Smooth muscle cell (in vitro differentiated cells): ENCODE results near the gene NEUROD6. TPM values are rescaled to one million over a fixed set of nuclear protein-coding genes. Genes with fewer than 3 reads are reported as not detected.

Source experiments
- DNase-seq: peaks from one replicate; lab custom pipeline; 2025; ENCODE audit not compliant: unreplicated experiment; lab: John Stamatoyannopoulos, UW
- H2AFZ ChIP-seq: fragments of 200-600 bp; sonication (generic); 2 replicates; pipeline ENCODE4 v1.6.0; 2016; ENCODE audit warnings: antibody characterized with exemption, low read depth, mild to moderate bottlenecking
- H3F3A ChIP-seq: fragments of 200-600 bp; sonication (generic); 2 replicates; pipeline ENCODE4 v1.6.0; 2017; ENCODE audit warnings: antibody characterized with exemption, low read depth
- H3K27ac ChIP-seq: fragments of 200-600 bp; sonication (generic); 2 replicates; pipeline ENCODE4 v1.5.1; 2016; ENCODE audit warnings: low read depth, mild to moderate bottlenecking
- H3K27me3 ChIP-seq: fragments of 200-600 bp; sonication (generic); 2 replicates; pipeline ENCODE4 v1.6.1; 2016; ENCODE audit warnings: low read depth, mild to moderate bottlenecking
- H3K36me3 ChIP-seq: fragments of 200-600 bp; sonication (generic); 2 replicates; pipeline ENCODE4 v1.5.1; 2016; ENCODE audit warnings: low read depth
- H3K4me1 ChIP-seq: fragments of 200-600 bp; sonication (generic); 2 replicates; pipeline ENCODE4 v1.5.1; 2016; ENCODE audit warnings: low read depth
- H3K4me2 ChIP-seq: fragments of 200-600 bp; sonication (generic); 2 replicates; pipeline ENCODE4 v1.6.0; 2016; ENCODE audit warnings: mild to moderate bottlenecking
- H3K4me3 ChIP-seq: fragments of 200-600 bp; sonication (generic); 2 replicates; pipeline ENCODE4 v1.5.1; 2016; ENCODE audit warnings: mild to moderate bottlenecking
- H3K79me2 ChIP-seq: fragments of 200-600 bp; sonication (generic); 2 replicates; pipeline ENCODE4 v1.6.0; 2016; ENCODE audit warnings: low read depth, mild to moderate bottlenecking
- H3K9ac ChIP-seq: fragments of 200-600 bp; sonication (generic); 2 replicates; pipeline ENCODE4 v1.6.0; 2016; ENCODE audit warnings: low read depth
- H3K9me3 ChIP-seq: fragments of 200-600 bp; sonication (generic); replicated peaks from 2 replicates; pipeline ENCODE4 v1.5.1; 2016; ENCODE audit warnings: low read depth
- H4K20me1 ChIP-seq: fragments of 200-600 bp; sonication (generic); 2 replicates; pipeline ENCODE4 v1.6.0; 2016; ENCODE audit warnings: low read depth
- CTCF ChIP-seq: fragments of 200-600 bp; sonication (generic); IDR thresholded peaks from 2 replicates; pipeline ENCODE4 v1.5.1; 2017; ENCODE audit warnings: borderline replicate concordance, mild to moderate bottlenecking, antibody characterized with exemption; ENCODE audit not compliant: insufficient read depth, poor library complexity, severe bottlenecking
- whole genome bisulfite sequencing: methylation state at CpG from one replicate; pipeline ENCODE4 v1.1.7; 2016; ENCODE audit warnings: low lambda C conversion rate; 5-methylcytosine and 5-hydroxymethylcytosine counted together
- polyA plus RNA-seq: library from polyadenylated mRNA; unstranded; fragments of >200 nt; fragmentation: Nextera tagmentation; extraction: Ambion mirVana; gene quantifications from 2 replicates; pipeline ENCODE4 v1.2.1, GENCODE V29; 2016
- total RNA-seq: library from RNA; depleted of rRNA; stranded (reverse); fragments of >200 nt; gene quantifications from 2 replicates; pipeline ENCODE4 v1.2.3, GENCODE V29; 2014

The NEUROD6 gene
- total and polyA plus RNA-seq, 2 experiments from 2014 or later = not detected

GRCh38 chr7:31333291-31333690 is 7.2 kb downstream of the NEUROD6 start:
- 91% methylated on average over 2 of the region's 2 CpGs for WGBS

GRCh38 chr7:31327071-31327470 is 13.5 kb downstream of the NEUROD6 start:
- Histone ChIP-seq H3K27ac (peak overlapping the region; percentile 50), H3F3A (no peaks in the 10 kb centered on the region), H2AFZ (no peak overlapping the region), H3K9ac (no peak overlapping the region), H3K27me3 (no peaks in the 10 kb centered on the region), H3K4me3 (no peak overlapping the region), H3K4me1 (no peaks in the 10 kb centered on the region), H3K79me2 (no peaks in the 10 kb centered on the region), H3K9me3 (no peaks in the 10 kb centered on the region), H3K4me2 (no peak overlapping the region), H4K20me1 (no peaks in the 10 kb centered on the region), H3K36me3 (no peaks in the 10 kb centered on the region)
- no peak for TF ChIP-seq CTCF
- WGBS = 17% methylated on average over 2 of the region's 2 CpGs
- no peak for DNase-seq

More at GRCh38 chr7:31333291-31333690, 7.2 kb downstream of the NEUROD6 start:
- H3K27ac ChIP-seq = no peak overlapping the region
- no peak overlapping the region for H2AFZ ChIP-seq
- peaks cover 51% of the 10 kb centered on the region for H3K27me3 ChIP-seq
- no peaks in the 10 kb centered on the region for H3K36me3 ChIP-seq
- H3F3A ChIP-seq = no peaks in the 10 kb centered on the region
- H3K4me2 ChIP-seq = no peak overlapping the region
- no peaks in the 10 kb centered on the region for H3K4me1 ChIP-seq
- no peaks in the 10 kb centered on the region for H3K79me2 ChIP-seq
- no peak overlapping the region for H3K4me3 ChIP-seq
- no peaks in the 10 kb centered on the region for H4K20me1 ChIP-seq
- no peak for TF ChIP-seq CTCF
- no peak for DNase-seq
- H3K9me3 ChIP-seq = no peaks in the 10 kb centered on the region
- H3K9ac ChIP-seq = no peak overlapping the region

GRCh38 chr7:31326416-31326815 is 14.1 kb downstream of the NEUROD6 start:
- peak overlapping the region; percentile 29 for H3K4me2 ChIP-seq
- H4K20me1 ChIP-seq = no peaks in the 10 kb centered on the region
- no peaks in the 10 kb centered on the region for H3K79me2 ChIP-seq

More at GRCh38 chr7:31326416-31326815, 14.1 kb downstream of the NEUROD6 start:
- Histone ChIP-seq H3K4me1 (no peaks in the 10 kb centered on the region), H3K9me3 (no peaks in the 10 kb centered on the region), H3K27ac (peak overlapping the region; percentile 50), H3F3A (no peaks in the 10 kb centered on the region), H3K9ac (no peak overlapping the region), H2AFZ (no peak overlapping the region), H3K36me3 (no peaks in the 10 kb centered on the region), H3K4me3 (no peak overlapping the region), H3K27me3 (no peaks in the 10 kb centered on the region)
- no peak for DNase-seq
- WGBS = 45% methylated on average over 2 of the region's 2 CpGs
- TF ChIP-seq CTCF = no peak
